NCI-H146 treated with DMSO at 0.1 percent for 48 hours (cell line): Measurements from ENCODE around the gene CALML5.

Experiments used
- DNase-seq: peaks from one replicate; lab custom pipeline; 2025; ENCODE audit not compliant: unreplicated experiment; lab: John Stamatoyannopoulos, UW

Gene CALML5

DNA sequence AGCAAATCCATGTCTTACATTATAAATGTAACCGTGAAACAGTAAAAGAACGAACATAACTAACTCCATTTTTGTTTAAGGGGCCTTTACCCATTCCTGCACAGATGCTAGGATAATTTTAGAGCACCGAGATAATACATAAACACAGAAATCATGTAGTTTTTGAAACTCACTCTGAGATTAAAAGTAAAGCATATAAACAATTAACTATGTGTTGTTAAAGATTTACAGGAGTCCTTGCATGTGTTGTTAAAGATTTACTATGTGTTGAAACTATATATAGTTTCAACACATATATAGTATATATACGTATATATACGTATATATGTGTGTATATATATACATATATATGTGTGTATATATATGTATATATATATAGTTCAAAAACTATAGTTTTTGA lies 18.2 kb upstream of the CALML5 start:
- DNase-seq = no peak

DNA sequence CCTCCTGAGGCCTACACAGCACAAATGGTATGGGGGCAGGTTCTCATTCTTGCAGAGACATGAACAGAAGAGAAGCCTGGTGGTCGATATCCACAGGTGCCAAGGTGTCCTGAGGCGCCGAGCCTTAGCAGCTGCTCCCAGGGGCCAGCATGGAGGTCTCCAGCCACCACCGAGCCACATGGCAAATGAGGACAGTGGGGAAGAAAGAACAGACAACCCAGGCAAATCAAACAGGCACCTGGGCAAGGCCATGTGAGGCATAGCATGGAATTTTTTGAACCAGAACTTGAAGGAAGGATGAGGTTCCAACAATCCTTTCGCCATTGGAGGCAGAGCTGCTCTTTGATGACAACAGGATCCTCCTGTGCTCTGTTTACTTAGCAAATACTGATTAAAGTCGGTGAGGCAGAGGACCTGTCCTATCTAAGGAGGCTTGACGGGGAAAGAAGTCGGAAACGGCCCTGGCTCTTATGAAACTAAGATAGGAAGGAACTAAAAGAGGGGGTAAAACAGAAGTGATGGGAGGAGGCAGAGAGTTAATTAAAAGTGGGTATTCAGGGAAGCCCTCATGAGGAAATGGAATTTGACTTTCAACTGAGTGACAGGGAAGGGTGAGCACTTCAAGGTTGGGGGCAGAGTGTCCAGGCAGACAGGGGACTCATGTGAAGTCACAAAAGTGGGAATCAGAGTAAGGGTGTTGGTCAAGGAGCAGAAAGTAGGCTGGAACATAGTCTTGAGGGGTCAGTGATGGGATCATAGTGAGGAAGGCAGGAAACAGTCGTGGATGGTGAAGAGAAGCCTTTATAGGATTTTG lies 16.8 kb upstream of the CALML5 start:
- DNase-seq = peak; percentile 47

DNA sequence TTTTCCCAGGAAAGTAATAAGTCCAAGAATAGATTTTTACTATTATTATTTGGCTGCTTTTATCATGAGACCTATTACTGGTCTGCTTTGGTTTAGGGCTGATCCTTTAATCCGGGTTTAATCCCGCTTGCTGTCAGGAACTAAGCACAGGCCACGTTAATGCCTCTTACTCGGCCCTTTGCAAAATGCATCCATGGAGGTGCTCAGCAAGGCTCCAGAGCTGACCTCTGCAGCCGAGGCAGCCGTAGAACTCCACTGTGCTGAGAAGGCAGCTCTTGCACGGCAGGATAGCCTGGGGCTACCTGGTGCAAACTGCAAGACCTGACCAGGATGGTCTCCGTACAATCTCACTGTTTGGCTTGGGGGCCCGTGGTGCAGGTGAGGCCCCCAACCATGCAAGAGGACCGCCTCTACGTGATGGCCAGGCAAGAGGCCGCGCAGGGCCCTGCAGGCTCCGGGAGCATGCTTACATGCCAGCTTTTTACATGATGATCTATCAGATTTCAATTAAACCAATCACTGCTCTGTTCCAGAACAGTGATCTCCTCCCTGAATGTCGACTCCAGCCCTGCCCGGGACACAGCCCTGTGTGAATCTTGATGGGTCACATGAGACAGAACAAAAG lies 15.0 kb upstream of the CALML5 start:
- DNase-seq = no peak

DNA sequence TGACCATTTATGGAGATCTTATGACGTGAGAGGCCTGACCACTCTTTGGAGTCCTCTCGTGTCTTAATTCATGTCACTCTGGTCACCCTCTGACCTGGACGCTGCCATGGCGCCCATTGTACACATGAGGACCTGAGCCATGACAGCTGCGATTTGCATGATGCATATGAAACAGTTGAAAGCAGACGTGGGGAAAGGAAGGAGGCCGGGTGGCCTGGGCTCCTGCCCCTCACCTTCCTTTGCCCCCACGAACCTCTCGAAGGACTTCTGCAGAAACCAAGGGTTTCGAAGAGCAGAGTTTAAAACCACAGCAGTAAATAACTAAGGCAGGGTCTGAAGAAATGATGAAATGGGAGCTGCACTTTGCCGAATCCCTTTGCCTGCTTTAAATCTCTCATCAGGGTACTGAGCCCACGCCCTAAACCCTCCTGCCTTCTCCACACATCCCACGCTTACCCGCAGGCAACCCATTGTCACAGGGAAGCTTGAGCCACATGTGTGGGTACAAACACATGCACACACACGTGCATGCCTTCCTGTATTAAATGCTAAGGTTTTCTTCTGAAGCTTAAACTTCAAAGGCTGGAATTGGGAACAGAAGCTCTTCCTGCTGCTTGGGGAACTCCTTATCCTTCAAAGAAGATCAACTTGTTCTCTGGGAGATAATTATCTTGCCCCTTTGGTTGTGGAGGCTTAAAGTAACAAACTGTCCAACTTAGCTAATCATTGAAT lies 13.7 kb upstream of the CALML5 start:
- no peak for DNase-seq

DNA sequence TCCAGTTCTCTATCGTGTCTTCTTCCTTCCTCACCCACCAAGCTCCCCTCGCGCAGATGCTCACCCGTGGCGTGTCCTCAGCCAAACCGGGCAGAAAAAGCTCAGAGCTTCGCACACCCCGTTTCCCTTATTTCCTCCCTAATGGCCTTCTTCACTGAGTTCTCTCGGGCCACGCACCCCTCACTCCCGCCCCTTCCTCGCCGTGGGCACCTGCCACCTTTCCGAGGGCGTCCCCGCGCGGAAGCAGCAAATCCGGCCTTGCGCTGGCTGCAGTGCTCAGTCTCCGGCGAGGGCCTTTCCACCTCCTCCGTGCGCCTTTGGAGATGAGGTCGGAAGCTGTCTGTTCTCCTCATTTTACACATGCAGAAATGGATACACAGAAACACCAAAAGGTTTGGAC lies 13.0 kb upstream of the CALML5 start:
- DNase-seq = no peak

DNA sequence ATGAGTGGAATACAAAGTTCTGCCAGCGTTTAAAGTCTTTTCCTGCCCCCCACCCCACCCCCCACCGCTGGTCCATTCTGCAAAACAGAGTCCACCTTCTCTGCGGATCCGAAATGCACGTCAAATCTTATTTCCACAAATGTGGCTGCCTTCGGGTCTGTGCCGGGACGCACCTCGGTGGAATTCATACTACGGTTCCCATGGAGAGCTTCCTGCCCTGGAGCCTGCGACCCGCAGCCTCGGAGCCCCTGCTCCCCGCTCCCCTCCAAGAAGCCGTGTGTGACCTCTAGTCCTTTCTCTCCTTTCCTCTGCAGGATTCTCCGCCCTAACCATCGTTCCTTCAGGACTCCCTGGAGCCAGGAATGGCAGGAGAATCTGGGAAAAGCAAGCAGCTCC lies 12.5 kb upstream of the CALML5 start:
- no peak for DNase-seq

DNA sequence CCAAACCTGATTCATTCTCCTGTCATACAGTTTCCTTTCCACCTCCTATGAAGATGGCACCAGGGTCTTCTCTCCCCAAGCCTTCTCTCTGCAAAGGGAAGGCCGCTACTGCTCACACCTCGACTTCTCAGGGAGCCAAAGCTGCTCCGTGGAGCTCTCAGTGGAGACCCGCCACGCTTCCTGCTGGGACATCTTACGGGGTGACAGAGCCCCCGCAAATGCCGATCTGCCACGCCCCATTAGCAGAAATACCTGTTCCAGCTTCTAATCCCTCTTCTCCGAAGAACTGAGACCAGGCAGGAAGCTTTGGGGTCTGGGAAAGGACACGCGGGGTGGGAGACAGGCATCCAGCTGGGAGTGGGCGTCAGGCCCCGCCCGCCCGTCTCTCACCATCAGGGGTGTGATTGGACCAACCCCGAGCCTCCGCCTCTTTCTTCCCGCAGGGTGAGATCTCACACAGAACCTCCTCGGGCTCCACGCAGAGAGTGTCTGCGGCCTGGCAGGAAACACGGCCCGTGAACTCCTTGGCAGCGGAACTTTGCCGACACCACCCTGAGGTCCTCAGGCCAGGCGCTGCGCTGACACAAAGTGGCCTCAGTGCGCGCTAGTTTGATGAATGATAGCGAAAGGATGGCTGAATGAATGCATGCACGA lies 12.0 kb upstream of the CALML5 start:
- no peak for DNase-seq

DNA sequence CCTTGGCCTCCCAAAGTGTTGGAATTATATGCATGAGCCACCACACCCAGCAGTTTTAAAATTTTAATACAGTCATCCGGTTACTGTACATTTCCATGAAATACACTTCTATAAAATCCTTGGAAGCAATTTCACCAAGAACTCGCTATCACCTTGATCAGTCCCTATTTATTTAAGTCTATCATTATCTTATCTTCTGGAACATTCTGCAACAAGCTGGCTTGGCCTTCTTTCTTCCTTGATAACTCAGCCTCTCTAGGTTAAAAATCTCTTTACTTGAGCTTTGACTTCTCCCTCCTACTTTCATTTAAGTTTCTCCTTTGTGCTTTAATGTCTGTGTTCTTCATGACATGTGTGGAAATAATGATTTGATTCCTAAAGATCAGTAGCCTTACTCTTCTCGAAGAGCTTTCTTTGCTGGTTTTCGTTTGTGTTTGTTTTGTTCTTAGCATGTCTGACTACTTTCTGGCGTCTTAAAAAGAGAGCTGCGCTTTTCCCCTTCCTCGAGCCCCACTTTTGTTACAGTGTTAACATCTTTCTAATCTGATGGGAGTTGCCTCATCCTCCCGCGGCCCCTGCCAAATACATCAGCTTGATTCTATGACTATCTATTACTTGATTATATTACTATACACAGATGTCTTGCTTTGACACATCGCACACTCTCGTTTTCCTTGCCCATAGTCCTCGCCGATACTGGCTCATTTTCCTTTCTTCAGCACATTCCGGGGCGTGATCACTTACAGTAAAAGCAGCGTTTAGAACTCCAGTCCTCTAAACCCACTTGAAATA lies 11.1 kb upstream of the CALML5 start:
- DNase-seq = no peak

DNA sequence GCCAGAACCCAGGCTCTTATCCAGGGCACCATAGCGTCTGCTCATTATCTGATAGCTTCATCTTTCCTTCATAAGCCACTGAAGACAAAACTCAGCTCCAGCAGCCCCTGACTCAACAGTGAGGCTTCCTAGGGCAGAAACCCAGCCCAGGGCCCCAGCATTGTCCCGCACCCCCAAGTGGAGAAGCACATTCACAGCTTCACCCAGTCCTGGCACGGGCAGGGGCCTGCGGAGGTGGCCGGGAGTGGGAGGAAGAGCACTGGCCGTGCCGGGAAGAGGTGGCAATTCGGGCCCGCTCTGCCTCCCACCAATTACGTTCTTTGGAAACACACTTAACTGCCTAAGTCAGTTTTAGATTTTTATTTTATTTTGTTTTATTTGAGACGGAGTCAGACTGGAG lies 10.3 kb upstream of the CALML5 start:
- no peak for DNase-seq

DNA sequence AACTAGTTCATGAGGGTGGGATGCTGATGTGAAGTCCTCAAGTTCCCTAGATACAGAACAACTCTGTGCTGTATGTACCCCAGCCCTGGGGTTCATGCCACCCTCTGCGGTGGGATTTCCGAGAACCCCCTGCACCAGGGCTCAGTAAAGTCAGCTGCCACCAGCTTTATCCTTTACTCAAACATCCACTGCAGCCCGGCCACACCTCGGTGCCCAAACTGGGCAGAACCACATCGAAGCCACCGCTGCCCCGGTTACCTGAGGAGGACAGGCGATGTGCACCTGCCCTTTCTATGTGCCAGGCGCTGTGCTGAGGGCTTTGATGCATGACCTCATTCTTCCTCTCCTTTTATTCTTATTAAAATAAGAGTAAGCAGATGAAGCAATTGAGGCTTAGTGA lies 9.9 kb upstream of the CALML5 start:
- DNase-seq = no peak

DNA sequence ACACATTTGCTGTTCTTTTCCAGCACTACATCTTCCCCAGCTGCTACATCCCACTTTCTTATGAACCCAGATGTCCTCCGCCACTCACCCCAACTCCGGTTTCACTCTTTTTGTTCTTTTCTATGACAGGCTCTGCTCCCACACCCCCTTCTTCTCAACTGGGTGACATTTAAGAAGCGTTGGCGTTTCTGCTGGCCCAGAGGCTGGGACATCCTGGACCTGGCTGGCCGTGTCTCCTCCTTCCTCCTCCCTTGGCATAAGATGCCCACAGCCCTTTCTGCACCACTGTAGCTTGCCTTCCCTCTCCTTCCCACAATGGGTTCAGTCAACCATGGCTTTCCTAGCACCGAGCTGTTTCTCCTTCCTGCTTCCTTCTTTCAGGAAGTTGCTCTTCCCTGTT lies 9.4 kb upstream of the CALML5 start:
- no peak for DNase-seq

DNA sequence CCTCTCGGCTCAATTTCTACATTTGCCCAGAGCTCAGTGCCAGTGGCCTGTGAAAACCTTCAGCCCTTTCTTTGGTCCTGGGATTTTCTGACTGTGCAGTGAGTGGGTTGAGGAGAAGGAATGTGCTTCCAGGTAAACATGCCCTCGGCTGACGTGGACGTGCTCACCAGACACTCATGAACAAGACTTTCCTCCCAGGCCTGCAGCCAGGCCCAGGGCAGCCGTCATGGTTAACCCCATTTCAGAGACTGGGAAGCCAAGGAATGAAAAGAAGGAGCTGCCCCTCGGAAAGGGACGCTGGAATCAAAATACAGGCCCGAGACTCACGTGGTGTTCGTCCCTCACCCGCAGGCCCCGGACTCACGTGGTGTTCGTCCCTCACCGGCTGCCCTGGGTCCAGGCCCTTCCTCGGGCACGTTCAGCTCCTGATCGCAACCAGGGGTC lies 8.8 kb upstream of the CALML5 start:
- DNase-seq = no peak

DNA sequence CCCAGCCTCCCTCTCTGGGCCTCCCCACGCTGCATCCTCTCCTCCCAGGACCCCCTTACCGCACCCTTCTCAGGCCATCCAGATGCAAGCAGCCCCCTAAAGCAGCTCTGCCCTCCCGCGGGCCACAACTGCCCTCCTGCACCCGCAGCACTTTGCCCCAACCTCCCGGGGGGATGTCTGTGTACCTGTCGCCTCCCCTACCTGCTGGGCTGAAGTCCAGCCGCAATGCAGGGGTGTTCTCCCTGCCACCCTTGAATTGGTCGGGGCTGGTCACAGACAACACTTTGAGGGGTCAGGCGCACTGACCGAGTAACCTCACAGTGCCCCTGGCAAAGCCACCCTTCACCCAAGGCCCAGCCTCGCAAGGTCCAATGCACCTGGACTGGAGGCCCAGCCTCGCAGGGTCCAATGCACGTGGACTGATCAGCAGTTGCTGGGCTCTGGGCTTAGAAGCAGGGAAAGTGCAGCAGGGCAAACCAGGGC lies 8.3 kb upstream of the CALML5 start:
- DNase-seq = no peak

DNA sequence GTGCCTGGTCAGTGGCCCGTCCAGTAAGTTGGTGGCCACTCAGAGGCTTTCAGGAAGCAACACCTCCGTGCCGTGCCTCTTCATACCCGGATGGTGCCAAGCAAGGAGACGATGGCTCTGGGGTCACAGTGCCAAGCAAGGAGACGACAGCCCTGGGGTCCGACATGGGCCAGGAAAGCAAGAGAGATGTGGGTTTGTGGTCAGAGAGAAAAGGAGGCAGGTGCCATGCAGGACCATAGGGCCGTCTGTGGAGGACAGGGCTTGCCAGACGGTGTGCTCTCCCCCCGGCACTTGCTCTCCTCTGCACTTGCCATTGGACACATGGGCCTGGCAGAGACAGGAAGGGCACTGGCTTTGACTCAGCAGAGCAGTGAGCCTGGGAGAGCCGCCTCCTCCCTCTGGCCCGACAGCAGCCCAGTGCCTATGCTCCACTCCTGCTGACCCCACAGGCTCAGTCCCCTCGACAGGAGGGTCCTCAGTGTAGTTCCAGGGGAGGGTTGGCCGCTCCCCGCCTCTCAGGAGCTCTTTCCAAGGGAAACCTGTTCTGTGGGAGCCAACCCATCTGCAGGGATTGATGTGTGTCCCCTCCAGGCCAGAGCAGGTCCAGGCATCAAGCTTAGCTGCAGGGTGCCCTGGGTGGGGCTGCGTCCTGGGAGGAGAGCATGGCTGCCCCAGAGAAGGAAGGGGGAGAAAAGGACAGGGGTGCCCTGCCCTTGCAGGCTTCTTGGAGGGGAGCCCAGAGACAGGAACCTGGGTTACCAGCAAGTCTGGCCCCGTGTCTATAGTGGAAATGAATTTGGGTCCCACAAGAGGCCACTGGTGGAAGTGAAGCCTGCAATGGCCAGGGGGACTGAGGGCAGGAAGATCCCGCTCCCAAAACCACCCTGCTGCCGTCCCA lies 7.6 kb upstream of the CALML5 start:
- DNase-seq = no peak

DNA sequence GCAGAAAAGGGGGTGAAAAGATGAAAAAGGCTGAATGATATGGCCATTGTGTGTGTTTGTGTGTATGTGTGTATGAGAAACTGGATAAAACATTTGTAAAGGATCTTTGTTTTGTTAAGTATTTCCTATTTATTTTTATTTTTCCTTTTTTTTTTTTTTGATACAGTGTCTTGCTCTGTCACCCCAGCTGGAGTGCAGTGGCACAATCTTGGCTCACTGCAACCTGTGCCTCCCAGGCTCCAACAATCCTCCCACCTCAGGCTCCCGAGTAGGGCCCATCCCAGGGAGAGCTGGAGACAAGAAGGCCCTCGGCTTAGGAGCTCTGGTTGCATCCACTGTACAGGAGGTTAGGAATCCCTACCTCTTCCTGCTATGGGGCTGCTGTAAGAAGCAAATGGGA lies 6.9 kb upstream of the CALML5 start:
- DNase-seq = no peak

DNA sequence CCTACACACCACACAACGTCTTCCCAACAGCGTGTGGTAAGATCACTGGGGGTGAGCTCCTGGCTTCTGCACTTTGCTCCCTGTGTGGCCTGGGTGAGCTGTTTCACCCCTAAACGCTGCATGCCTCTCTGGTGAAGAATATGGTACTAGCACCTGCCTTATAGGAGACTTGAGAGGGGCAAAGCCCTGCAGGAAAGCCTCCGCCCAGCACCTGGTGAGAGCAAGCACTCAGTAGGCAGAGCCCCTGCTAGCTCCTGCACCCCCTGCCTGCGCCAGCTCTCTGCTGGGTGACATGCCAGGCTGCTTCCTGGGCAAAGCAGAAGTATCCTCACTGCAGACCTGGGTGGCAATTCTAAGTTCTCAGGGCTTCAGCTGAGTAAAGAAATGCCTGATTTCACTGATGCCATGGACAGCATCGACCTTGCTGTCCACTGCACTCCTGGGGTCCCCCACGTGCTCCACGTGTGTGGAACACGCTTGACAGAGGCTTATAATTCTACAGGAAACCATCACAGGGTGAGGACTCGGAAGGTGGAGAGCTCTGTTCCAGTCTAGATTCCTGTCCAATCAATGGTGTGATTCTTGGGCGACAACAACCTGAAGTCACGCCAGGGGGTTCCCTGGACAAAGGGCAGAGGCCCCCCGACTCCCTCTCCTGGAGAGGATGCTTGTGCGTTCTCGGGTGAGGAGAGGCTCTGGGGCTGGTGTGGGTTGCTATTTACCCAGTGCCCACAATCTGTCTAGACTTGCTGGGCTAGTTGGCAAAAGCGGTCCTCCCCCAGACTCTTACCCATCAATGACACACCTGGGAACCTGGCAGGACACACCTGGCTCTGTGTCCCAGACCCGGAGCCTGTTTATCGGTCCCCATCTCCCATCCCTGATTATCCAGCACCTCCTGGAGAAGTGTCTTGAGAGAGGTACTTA lies 5.0 kb upstream of the CALML5 start:
- DNase-seq = no peak

DNA sequence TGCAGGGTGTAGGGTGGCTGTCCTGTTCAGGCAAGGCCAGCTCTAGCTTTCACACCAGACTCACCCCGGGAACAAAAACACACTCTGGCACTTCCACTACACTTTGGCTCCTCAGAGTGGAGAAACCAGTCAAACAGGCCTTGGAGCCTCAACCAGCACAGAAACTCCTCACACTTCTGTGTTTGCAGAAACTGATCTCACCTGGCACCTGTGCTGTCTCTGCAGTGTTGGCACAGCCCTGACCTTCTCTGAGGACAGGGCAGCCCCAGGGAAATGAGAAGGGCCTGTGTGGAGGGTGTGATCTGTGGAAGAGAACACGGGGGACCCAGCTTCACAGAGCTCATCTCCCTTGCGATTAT lies 4.1 kb upstream of the CALML5 start:
- no peak for DNase-seq

DNA sequence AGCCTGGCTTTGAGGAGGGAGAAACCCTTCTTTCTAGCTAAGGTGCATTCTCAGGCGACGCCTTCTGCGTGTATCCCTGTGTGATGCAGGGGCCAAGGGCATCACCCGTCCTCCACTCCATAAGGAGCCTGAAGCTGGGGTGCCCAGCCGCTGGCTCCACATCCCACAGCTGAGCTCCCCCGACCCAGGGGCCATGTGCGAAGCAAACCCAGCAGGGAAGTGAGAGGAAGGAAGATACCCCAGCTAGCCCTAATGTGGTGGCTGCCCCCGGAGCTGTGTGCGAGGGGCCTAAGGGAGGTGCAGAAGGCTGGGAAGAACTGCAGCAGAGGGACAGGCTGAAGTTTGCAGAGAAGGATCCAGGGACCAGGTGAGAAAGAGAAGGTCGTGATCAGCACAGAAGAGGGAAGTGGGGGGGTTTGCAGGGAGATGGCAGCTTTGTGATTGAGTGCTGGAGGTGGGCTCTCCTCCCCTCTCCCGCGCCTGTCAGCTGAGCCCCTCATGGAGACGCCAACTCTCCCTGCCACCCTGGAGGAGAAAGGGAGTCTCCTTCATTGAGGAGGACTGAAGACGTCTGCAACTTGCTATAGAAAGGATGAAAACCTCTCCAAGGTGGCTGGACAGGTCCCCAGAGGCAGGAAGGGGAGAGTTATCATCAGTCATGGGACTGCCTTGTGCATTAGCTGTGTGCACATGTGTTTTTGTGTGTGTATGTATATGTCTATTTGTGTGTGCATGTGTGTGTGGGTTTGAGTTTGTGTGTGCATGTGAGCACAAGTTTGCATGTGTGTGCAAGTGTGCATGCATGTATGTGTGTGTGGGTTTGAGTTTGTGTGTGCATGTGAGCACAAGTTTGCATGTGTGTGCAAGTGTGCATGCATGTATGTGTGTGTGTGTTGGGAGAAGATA lies 3.5 kb upstream of the CALML5 start:
- DNase-seq = no peak
